ENCODE measurements around the gene WDR26.

WDR26 gene

DNA sequence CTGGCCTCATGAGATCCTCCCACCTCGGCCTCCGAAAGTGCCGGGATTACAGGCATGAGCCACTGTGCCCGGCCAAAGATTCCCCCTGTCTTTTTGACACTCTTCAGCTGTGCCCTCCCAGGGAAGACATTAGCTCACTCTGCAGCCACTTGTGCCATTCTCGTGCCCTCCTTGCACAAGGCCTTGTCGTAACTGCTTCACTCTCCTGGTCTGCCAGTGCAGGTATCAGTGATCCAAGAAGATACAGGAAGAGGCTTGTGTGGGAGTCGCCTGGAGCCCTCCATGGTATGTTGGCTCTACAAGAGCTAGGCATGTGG is 22.0 kb upstream of the WDR26 start:
- Histone ChIP-seq H3K9ac (ENCODE audit: low read length) (peak overlapping the region; percentile 79), H3K4me1 (ENCODE audit: control insufficient read depth, insufficient read depth, low read depth, low read length) (peaks cover 10% of the 10 kb centered on the region), H3K23ac (ENCODE audit: low read length in 2 of 2) (no peak overlapping the region), H3K79me1 (replicated peaks; ENCODE audit: low read length, poor library complexity, severe bottlenecking) (peaks cover 15% of the 10 kb centered on the region), H3K9me3 (ENCODE audit: control insufficient read depth, low read length) (no peaks in the 10 kb centered on the region), H2BK120ac (ENCODE audit: low read depth, low read length) (peak overlapping the region; percentile 54), H2AFZ (ENCODE audit: low read depth, low read length) (peak overlapping the region; percentile 68), H4K8ac (ENCODE audit: low read length) (peak overlapping the region; percentile 99), H3K18ac (ENCODE audit: low read depth in 1 of 2, low read length in 2 of 2) (peak overlapping the region; percentile 85 to 92), H4K91ac (ENCODE audit: low read length) (peak overlapping the region; percentile 99), H2BK12ac (ENCODE audit: low read length in 2 of 2) (peak overlapping the region; percentile 17 to 89), H3K4ac (ENCODE audit: low read depth in 1 of 2, low read length in 2 of 2) (peak overlapping the region; percentile 12 to 90), H2BK15ac (ENCODE audit: low read depth, poor library complexity, severe bottlenecking) (peak overlapping the region; percentile 60), H3K36me3 (ENCODE audit: control insufficient read depth in 1 of 2, insufficient read depth in 2 of 2, low read depth in 1 of 2, low read length in 2 of 2) (no peaks in the 10 kb centered on the region), H3K27ac (ENCODE audit: low read length, poor library complexity, severe bottlenecking) (peak overlapping the region; percentile 63), H3K4me3 (ENCODE audit: insufficient read depth in 1 of 2, low read depth in 1 of 2, low read length in 2 of 2) (peak overlapping the region in 1 of 2 experiments; percentile 19), H3K4me2 (ENCODE audit: low read length, poor library complexity, severe bottlenecking) (no peak overlapping the region), H3K27me3 (ENCODE audit: control insufficient read depth in 1 of 2, insufficient read depth in 1 of 2, low read length in 2 of 2) (no peaks in the 10 kb centered on the region), H2BK5ac (ENCODE audit: low read depth, low read length, poor library complexity, severe bottlenecking) (no peak overlapping the region), H3K14ac (ENCODE audit: low read length in 2 of 2) (peak overlapping the region in 1 of 2 experiments; percentile 84), H2AK5ac (ENCODE audit: low read length, severe bottlenecking) (peak overlapping the region; percentile 32)
- 87% methylated on average over 7 of the region's 7 CpGs for WGBS
- no peak for DNase-seq

DNA sequence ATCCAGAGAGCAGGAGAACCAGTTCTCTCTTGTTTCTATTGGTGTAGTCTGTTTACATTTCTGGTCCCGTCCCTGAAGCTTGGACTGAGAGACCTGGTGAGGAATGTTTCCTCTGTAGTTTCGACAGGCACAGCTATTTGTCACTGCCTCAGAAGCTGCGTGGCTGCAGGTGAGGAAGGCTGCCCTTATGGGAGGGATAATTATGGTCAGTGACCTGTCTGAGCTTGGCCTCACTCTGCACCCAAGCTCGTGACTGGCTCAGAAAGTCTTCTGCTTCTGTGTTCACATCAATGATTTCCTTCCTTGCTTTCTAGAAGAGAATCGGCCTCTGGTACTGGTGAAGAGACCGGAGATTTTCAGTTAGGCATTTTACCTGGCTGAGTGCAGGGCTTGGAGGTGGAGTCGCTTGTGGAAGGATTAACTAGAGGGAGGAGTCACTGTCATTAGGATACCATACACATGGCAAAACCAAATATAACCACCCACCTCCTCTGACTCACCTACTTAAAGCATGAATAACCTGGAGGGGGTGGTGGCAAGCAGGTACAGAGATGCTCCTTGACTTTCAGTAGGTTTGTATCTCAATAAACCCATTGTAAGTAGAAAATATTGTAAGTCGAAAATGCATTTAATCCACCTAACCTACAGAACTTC is 19.9 kb upstream of the WDR26 start:
- Histone ChIP-seq H2BK120ac (ENCODE audit: low read depth, low read length) (no peak overlapping the region), H3K36me3 (ENCODE audit: control insufficient read depth in 1 of 2, insufficient read depth in 2 of 2, low read depth in 1 of 2, low read length in 2 of 2) (no peaks in the 10 kb centered on the region), H2BK12ac (ENCODE audit: low read length in 2 of 2) (no peak overlapping the region)

GRCh38 chr1:224450561-224451350 is 16.2 kb upstream of the WDR26 start:
- Histone ChIP-seq H3K18ac (ENCODE audit: low read depth in 1 of 2, low read length in 2 of 2) (no peak overlapping the region), H3K9ac (ENCODE audit: low read length) (no peak overlapping the region), H3K4me1 (ENCODE audit: control insufficient read depth, insufficient read depth, low read depth, low read length) (peaks cover 3% of the 10 kb centered on the region), H3K4me3 (ENCODE audit: insufficient read depth in 1 of 2, low read depth in 1 of 2, low read length in 2 of 2) (no peak overlapping the region), H3K4ac (ENCODE audit: low read depth in 1 of 2, low read length in 2 of 2) (no peak overlapping the region), H2BK12ac (ENCODE audit: low read length in 2 of 2) (no peak overlapping the region), H2AFZ (ENCODE audit: low read depth, low read length) (no peak overlapping the region), H4K91ac (ENCODE audit: low read length) (no peak overlapping the region), H3K79me1 (replicated peaks; ENCODE audit: low read length, poor library complexity, severe bottlenecking) (peaks cover 13% of the 10 kb centered on the region), H3K27ac (ENCODE audit: low read length, poor library complexity, severe bottlenecking) (no peak overlapping the region), H3K9me3 (ENCODE audit: control insufficient read depth, low read length) (no peaks in the 10 kb centered on the region), H4K8ac (ENCODE audit: low read length) (no peak overlapping the region), H2AK5ac (ENCODE audit: low read length, severe bottlenecking) (no peak overlapping the region), H2BK120ac (ENCODE audit: low read depth, low read length) (no peak overlapping the region), H3K23ac (ENCODE audit: low read length in 2 of 2) (no peak overlapping the region), H3K4me2 (ENCODE audit: low read length, poor library complexity, severe bottlenecking) (no peak overlapping the region), H3K14ac (ENCODE audit: low read length in 2 of 2) (no peak overlapping the region), H2BK15ac (ENCODE audit: low read depth, poor library complexity, severe bottlenecking) (no peak overlapping the region), H3K36me3 (ENCODE audit: control insufficient read depth in 1 of 2, insufficient read depth in 2 of 2, low read depth in 1 of 2, low read length in 2 of 2) (peaks cover 0 to 3% of the 10 kb centered on the region in 2 experiments), H2BK5ac (ENCODE audit: low read depth, low read length, poor library complexity, severe bottlenecking) (no peak overlapping the region), H3K27me3 (ENCODE audit: control insufficient read depth in 1 of 2, insufficient read depth in 1 of 2, low read length in 2 of 2) (no peaks in the 10 kb centered on the region)
- no peak for DNase-seq
- WGBS, result 98% methylated on average over 7 of the region's 7 CpGs

More for the DNA sequence above, 19.9 kb upstream of the WDR26 start:
- Histone ChIP-seq H3K4me1 (ENCODE audit: control insufficient read depth, insufficient read depth, low read depth, low read length) (peaks cover 10% of the 10 kb centered on the region), H2AFZ (ENCODE audit: low read depth, low read length) (no peak overlapping the region), H3K4ac (ENCODE audit: low read depth in 1 of 2, low read length in 2 of 2) (no peak overlapping the region), H3K27ac (ENCODE audit: low read length, poor library complexity, severe bottlenecking) (no peak overlapping the region), H3K9ac (ENCODE audit: low read length) (no peak overlapping the region), H3K18ac (ENCODE audit: low read depth in 1 of 2, low read length in 2 of 2) (no peak overlapping the region), H3K14ac (ENCODE audit: low read length in 2 of 2) (no peak overlapping the region), H3K79me1 (replicated peaks; ENCODE audit: low read length, poor library complexity, severe bottlenecking) (peaks cover 16% of the 10 kb centered on the region), H4K91ac (ENCODE audit: low read length) (no peak overlapping the region), H3K4me2 (ENCODE audit: low read length, poor library complexity, severe bottlenecking) (no peak overlapping the region), H4K8ac (ENCODE audit: low read length) (no peak overlapping the region), H2BK5ac (ENCODE audit: low read depth, low read length, poor library complexity, severe bottlenecking) (no peak overlapping the region), H3K9me3 (ENCODE audit: control insufficient read depth, low read length) (no peaks in the 10 kb centered on the region), H2BK15ac (ENCODE audit: low read depth, poor library complexity, severe bottlenecking) (no peak overlapping the region), H3K4me3 (ENCODE audit: insufficient read depth in 1 of 2, low read depth in 1 of 2, low read length in 2 of 2) (no peak overlapping the region), H2AK5ac (ENCODE audit: low read length, severe bottlenecking) (no peak overlapping the region), H3K23ac (ENCODE audit: low read length in 2 of 2) (no peak overlapping the region), H3K27me3 (ENCODE audit: control insufficient read depth in 1 of 2, insufficient read depth in 1 of 2, low read length in 2 of 2) (no peaks in the 10 kb centered on the region)
- DNase-seq, result no peak
- WGBS, result 48% methylated on average over 5 of the region's 8 CpGs

GRCh38 chr1:224450159-224450558 is 15.6 kb upstream of the WDR26 start:
- Histone ChIP-seq H3K36me3 (ENCODE audit: control insufficient read depth in 1 of 2, insufficient read depth in 2 of 2, low read depth in 1 of 2, low read length in 2 of 2) (peaks cover 0 to 3% of the 10 kb centered on the region in 2 experiments), H3K18ac (ENCODE audit: low read depth in 1 of 2, low read length in 2 of 2) (no peak overlapping the region), H2AFZ (ENCODE audit: low read depth, low read length) (no peak overlapping the region), H3K4me1 (ENCODE audit: control insufficient read depth, insufficient read depth, low read depth, low read length) (peaks cover 3% of the 10 kb centered on the region), H3K79me1 (replicated peaks; ENCODE audit: low read length, poor library complexity, severe bottlenecking) (peaks cover 14% of the 10 kb centered on the region), H3K14ac (ENCODE audit: low read length in 2 of 2) (no peak overlapping the region), H2AK5ac (ENCODE audit: low read length, severe bottlenecking) (no peak overlapping the region), H3K4me3 (ENCODE audit: insufficient read depth in 1 of 2, low read depth in 1 of 2, low read length in 2 of 2) (no peak overlapping the region), H3K27ac (ENCODE audit: low read length, poor library complexity, severe bottlenecking) (no peak overlapping the region), H2BK12ac (ENCODE audit: low read length in 2 of 2) (no peak overlapping the region), H3K23ac (ENCODE audit: low read length in 2 of 2) (no peak overlapping the region), H4K91ac (ENCODE audit: low read length) (no peak overlapping the region), H3K9ac (ENCODE audit: low read length) (no peak overlapping the region), H4K8ac (ENCODE audit: low read length) (no peak overlapping the region), H3K27me3 (ENCODE audit: control insufficient read depth in 1 of 2, insufficient read depth in 1 of 2, low read length in 2 of 2) (no peaks in the 10 kb centered on the region), H2BK5ac (ENCODE audit: low read depth, low read length, poor library complexity, severe bottlenecking) (no peak overlapping the region), H3K4me2 (ENCODE audit: low read length, poor library complexity, severe bottlenecking) (no peak overlapping the region), H3K4ac (ENCODE audit: low read depth in 1 of 2, low read length in 2 of 2) (no peak overlapping the region), H2BK15ac (ENCODE audit: low read depth, poor library complexity, severe bottlenecking) (no peak overlapping the region), H2BK120ac (ENCODE audit: low read depth, low read length) (no peak overlapping the region), H3K9me3 (ENCODE audit: control insufficient read depth, low read length) (no peaks in the 10 kb centered on the region)
- DNase-seq, result no peak
- WGBS, result 80% methylated on average over 5 of the region's 5 CpGs

Data from mesenchymal stem cell (in vitro differentiated cells and primary cell).